Measurements from ENCODE around the gene NLRP14. TPM values are rescaled to one million over a fixed set of nuclear protein-coding genes. Genes with fewer than 3 reads are reported as not detected.

NLRP14 gene
- total and polyA plus RNA-seq, 2 of the 8 experiments (the other 6 are each of a cell fraction or from before 2014, with no cell fraction given), result 0.05 TPM; not detected in 1

DNA sequence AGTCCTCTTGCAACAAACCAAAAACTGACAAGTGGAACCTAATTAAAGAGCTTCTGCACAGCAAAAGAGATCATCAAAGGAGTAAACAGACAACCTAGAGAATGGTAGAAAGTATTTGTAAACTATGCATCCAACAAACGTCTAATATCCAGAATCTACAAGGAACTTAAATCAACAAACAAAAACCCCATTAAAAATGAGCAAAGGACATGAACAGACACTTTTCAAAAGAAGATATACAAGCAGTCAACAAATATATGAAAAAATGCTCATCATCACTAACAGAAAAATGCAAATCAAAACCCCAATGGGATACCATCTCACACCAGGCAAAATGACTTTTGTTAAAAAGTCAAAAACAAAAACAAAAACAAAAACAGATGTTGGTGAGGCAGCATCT is 33.8 kb upstream of the NLRP14 start:
- Histone ChIP-seq H3K79me1 (ENCODE audit: low read depth, low read length) (no peaks in the 10 kb centered on the region), H2AFZ (ENCODE audit: low read length) (no peak overlapping the region), H3K18ac (ENCODE audit: extremely low read depth, low read length) (no peak overlapping the region), H3K9ac (replicated peaks in 1 of 4; ENCODE audit: extremely low read depth in 1 of 4, low read depth in 3 of 4, low read length in 3 of 4) (no peak overlapping the region), H4K91ac (replicated peaks; ENCODE audit: insufficient read length, low read length) (no peak overlapping the region), H3K27me3 (replicated peaks in 1 of 4; ENCODE audit: control insufficient read depth in 3 of 4, extremely low read depth in 1 of 4, insufficient read depth in 3 of 4, low read length in 3 of 4) (no peaks in the 10 kb centered on the region), H3K36me3 (ENCODE audit: control insufficient read depth in 2 of 4, insufficient read depth in 4 of 4, low read length in 3 of 4) (no peaks in the 10 kb centered on the region), H3K9me3 (ENCODE audit: insufficient read depth in 2 of 2, low read depth in 1 of 2, low read length in 1 of 2) (no peaks in the 10 kb centered on the region), H3K14ac (ENCODE audit: insufficient read length) (no peak overlapping the region), H4K8ac (ENCODE audit: extremely low read depth, insufficient read depth, low read length) (no peak overlapping the region), H3K4ac (replicated peaks; ENCODE audit: insufficient read length, low read depth, low read length) (no peak overlapping the region), H2AK5ac (ENCODE audit: low read depth, low read length) (no peak overlapping the region), H2BK5ac (ENCODE audit: low read depth, low read length) (no peak overlapping the region), H3K27ac (ENCODE audit: low read depth, low read length) (no peak overlapping the region), H3K56ac (replicated peaks; ENCODE audit: insufficient read length, low read depth, low read length) (no peak overlapping the region), H4K20me1 (replicated peaks in 1 of 2; ENCODE audit: control insufficient read depth in 1 of 2, insufficient read depth in 2 of 2, low read length in 2 of 2) (no peaks in the 10 kb centered on the region), H3K23me2 (ENCODE audit: low read depth, low read length) (no peaks in the 10 kb centered on the region), H4K5ac (ENCODE audit: insufficient read length, low read depth, low read length) (no peak overlapping the region), H2BK120ac (replicated peaks; ENCODE audit: low read depth, low read length) (no peak overlapping the region), H2BK12ac (ENCODE audit: low read depth, low read length) (no peak overlapping the region), H3K4me2 (ENCODE audit: insufficient read depth in 1 of 2, low read depth in 2 of 2, low read length in 2 of 2) (no peak overlapping the region), H3K79me2 (ENCODE audit: control insufficient read depth in 1 of 2, insufficient read depth in 2 of 2, low read length in 2 of 2) (no peaks in the 10 kb centered on the region), H2BK20ac (ENCODE audit: low read length) (no peak overlapping the region), H2BK15ac (ENCODE audit: low read length) (no peak overlapping the region), H3K4me3 (ENCODE audit: extremely low read depth in 1 of 4, insufficient read depth in 2 of 4, low read depth in 3 of 4, low read length in 4 of 4) (no peak overlapping the region), H3K23ac (ENCODE audit: insufficient read length) (no peak overlapping the region), H3K4me1 (replicated peaks in 1 of 4; ENCODE audit: control insufficient read depth in 3 of 4, insufficient read depth in 4 of 4, low read length in 3 of 4) (no peaks in the 10 kb centered on the region)
- TF ChIP-seq RAD21 (IDR thresholded peaks at IDR 0.05 in 1 of 2, conservative IDR thresholded peaks at IDR 0.05 in 1 of 2; ENCODE audit: low read depth in 2 of 2, low read length in 2 of 2) (no peak), CBX5 (IDR thresholded peaks at IDR 0.05; ENCODE audit: low read depth, low read length) (no peak), CBX8 (IDR thresholded peaks at IDR 0.05; ENCODE audit: borderline replicate concordance, low read depth, low read length) (no peak), CTBP2 (IDR thresholded peaks at IDR 0.05; ENCODE audit: borderline replicate concordance, insufficient read depth, insufficient read length, low read length) (no peak), SIX5 (IDR thresholded peaks at IDR 0.05; ENCODE audit: low read depth, low read length) (no peak), RNF2 (IDR thresholded peaks at IDR 0.05; ENCODE audit: borderline replicate concordance, low read depth, low read length, missing control alignments, poor library complexity, severe bottlenecking) (no peak), BCL11A (IDR thresholded peaks at IDR 0.05; ENCODE audit: low read depth in 2 of 2, low read length in 2 of 2) (no peak), TCF12 (IDR thresholded peaks at IDR 0.05; ENCODE audit: low read depth, low read length) (no peak), TEAD4 (IDR thresholded peaks at IDR 0.05; ENCODE audit: low read depth, low read length) (no peak), CHD1 (IDR thresholded peaks at IDR 0.05; ENCODE audit: low read depth, low read length) (no peak)
- TF ChIP-seq, protein P1, sequence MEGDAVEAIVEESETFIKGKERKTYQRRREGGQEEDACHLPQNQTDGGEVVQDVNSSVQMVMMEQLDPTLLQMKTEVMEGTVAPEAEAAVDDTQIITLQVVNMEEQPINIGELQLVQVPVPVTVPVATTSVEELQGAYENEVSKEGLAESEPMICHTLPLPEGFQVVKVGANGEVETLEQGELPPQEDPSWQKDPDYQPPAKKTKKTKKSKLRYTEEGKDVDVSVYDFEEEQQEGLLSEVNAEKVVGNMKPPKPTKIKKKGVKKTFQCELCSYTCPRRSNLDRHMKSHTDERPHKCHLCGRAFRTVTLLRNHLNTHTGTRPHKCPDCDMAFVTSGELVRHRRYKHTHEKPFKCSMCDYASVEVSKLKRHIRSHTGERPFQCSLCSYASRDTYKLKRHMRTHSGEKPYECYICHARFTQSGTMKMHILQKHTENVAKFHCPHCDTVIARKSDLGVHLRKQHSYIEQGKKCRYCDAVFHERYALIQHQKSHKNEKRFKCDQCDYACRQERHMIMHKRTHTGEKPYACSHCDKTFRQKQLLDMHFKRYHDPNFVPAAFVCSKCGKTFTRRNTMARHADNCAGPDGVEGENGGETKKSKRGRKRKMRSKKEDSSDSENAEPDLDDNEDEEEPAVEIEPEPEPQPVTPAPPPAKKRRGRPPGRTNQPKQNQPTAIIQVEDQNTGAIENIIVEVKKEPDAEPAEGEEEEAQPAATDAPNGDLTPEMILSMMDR (IDR thresholded peaks at IDR 0.05; ENCODE audit: control extremely low read depth in 1 of 3, insufficient read depth in 1 of 3, low read depth in 1 of 3, low read length in 3 of 3), result no peak
- WGBS, 2 experiments (ENCODE audit: extremely low coverage in 1 of 2, insufficient coverage in 1 of 2, insufficient read length in 1 of 2, insufficient replicate concordance in 2 of 2, low coverage in 1 of 2, low lambda C conversion rate in 2 of 2, missing lambda C conversion rate in 1 of 2), result 62% methylated on average over 1 of the region's 1 CpG; no CpG with 5 or more reads in 1 of the 2 experiments
- DNase-seq (ENCODE audit: low read depth in 1 of 2, low spot score in 2 of 2) (no peak), FAIRE-seq (no peak)
- CTCF ChIA-PET (ENCODE audit: partially characterized antibody), result no interaction called here
- POLR2A ChIA-PET (ENCODE audit: partially characterized antibody), result no interaction called here
